HG02852 (cell line): ENCODE measurements around the gene PLAAT5.

Experiments used
- ATAC-seq: cut with Tn5 transposase; IDR thresholded peaks from one replicate; pipeline ENCODE4 v1.9.1; 2021; ENCODE audit warnings: mild to moderate bottlenecking, moderate library complexity; ENCODE audit not compliant: unreplicated experiment

PLAAT5 gene

GRCh38 chr11:63516109-63516508 lies 25.1 kb upstream of the PLAAT5 start:
- no peak for ATAC-seq

GRCh38 chr11:63512816-63513215 lies 21.8 kb upstream of the PLAAT5 start:
- no peak for ATAC-seq

DNA sequence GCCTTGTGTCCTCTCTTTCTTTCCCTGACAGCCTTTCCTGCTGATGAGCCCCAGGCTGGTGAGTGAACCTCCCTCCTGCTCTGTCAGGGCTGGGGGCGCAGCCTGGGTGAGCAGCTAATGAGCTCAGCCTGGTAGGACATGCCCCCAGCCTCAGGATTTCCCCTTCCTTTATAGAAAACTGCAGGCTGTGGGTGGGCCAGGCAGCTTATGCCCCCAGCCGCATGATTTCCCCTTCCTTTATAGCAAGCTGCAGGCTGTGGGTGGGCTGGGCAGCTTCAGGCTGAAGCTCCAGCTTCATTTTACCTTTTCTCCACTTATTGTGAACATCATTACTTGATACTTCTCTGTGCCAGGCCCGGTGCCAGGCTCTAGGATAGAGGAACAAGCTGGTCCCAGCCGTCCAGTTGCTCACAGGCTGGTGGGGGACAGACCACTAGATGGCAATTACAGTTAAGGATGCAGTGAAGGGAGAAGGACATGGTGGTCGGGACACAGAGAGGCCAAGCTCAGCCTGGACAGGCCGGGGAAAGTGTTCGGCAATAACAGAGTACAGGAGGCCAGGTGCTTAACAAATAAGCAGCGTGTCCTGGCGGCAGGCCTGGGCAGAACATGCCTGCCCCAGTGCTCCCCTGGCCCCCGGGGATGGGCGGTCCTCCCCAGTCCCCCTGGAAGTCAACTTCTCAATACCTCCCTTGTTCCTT lies 20.2 kb upstream of the PLAAT5 start:
- no peak for ATAC-seq

DNA sequence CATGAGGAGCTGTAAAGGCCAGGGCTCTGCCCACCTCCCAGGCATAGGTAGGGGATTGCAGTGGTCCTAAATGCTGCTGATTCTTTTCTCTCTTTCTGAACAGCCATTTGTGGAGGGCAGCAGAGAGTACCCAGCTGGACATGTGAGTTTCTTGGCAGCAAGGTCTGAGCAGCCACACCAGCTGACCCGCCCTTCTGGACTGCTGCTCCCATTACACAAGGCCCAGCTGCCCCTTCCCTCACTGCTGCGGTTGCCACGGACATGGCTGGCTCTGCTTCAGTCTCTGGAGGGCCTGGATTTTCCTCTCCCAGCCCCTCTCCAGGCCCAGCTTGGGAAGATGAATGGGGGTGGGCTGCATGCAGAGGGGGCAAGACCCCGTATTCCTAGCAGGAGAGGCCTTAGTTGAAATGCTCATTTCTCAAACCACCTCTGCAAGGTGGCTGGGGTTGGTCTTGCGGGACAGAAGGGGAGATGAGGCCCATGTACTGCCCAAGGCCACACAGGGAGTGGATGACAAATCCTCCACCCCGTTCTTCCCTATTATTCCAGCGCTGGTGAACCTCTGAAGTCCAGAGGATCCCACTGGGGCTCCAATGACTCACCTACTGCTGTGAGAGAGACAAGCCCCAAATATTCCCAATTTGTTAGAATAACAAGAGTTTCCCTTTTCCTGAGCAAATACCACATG lies 19.5 kb upstream of the PLAAT5 start:
- no peak for ATAC-seq

- no peak for ATAC-seq
Observed at GRCh38 chr11:63508745-63509144, 17.8 kb upstream of the PLAAT5 start.

- no peak for ATAC-seq
Observed at GRCh38 chr11:63508009-63508408, 17.0 kb upstream of the PLAAT5 start.

- ATAC-seq, result no peak
Observed at GRCh38 chr11:63507511-63507910, 16.5 kb upstream of the PLAAT5 start.

DNA sequence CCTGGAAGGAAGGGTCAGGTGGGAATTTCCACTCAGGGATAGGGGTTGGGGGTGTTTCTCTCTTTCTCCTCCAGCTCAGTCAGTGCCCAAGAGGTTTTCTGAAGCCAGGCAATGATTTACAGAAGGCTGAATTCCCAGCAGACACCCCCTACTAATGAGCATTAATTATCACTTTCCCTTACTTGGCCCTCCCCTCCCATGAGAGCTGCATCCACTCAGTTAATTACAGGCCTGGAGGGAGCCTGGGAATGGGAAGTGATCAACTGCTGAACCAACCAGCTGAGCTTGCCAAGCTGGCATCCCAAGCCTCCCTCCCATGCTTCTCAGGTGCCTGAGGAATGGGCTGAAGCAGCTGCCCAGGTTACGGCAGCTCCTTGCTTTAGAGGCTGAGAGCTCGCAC lies 15.9 kb upstream of the PLAAT5 start:
- no peak for ATAC-seq

DNA sequence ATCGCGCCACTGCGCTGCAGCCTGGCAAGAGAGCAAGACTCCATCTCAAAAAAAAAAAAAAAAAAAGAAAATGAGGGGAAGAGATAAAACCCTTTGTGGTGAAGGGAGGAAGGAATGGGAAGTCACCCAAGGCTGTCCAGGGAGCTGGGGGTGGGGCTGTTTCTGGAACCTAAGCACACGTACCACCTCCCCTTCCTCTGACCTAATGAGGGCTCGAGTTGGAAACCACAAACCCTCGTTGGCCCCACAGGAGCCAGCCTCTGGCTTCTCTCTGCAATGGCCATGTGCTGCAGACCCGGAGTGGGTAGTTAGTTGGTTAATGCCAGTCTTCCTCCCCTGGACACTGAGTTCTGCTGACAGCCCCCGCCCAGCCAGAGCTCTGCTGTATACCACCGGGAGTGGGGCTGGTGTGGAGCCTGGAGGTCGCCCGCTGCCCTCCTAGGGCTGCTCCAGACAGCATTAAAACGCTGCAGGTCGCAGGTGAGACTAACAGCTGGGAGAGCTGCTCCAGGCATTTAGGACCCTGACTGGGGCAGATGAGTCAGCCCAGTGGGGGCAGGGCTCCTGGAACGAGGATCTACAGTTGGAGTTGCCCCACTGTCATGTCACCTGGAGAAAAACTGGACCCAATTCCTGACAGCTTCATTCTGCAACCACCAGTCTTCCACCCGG lies 15.0 kb upstream of the PLAAT5 start, which contains the start of gene LGALS12:
Gene LGALS12, plus strand, starts transcription at position 228 of the 672 bp plus-strand sequence. Its CDS starts 375 bp downstream, at position 603.
- no peak for ATAC-seq

DNA sequence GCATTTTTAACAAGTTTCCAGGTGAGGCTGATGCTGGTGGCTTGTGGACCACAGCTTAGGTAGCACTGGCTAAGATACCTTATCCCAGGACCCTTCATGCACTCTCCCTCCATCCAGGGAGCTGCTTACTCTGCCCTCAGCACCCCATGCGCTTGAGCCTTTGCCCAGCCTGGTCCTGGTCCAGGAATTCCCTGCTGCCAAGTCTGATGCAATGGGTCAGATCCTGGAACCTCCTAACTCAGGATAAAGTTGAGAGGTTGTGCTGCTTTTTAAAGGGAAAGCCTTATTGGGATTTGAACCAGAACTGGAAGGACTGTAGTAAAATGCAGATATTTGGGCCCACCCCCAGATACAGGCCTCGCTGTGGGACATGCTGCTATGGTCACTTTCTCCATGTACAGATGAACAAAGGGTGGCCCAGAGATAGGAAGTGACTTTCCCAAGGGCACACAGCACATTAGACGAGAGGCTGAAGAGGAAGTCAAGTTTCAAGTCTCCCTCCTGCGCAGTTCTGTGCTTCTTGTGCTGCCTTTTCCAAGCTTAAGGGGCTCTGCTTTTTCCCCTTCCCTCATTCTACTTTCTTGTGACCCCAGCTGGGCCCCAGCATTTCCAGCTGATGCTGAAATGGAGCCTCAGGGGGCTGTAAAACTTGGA lies 14.1 kb upstream of the PLAAT5 start:
- no peak for ATAC-seq

DNA sequence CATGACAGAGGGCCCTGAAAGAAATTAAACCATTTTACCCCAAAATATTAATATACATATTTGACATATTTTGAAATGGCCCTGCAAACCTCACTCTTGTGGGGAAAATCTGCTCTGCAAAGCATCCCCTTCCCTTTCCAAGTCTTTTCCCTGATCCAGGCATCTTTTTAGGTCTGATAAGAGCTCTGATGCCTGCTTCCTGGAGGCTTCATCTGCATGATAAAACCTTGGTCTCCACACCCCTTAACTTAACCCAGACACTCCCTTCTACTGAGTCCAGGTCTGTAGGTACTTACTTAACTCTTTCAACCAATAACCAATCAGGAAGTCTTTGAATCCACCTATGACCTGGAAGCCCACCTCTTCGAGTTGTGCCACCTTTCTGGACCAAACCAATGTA lies 13.1 kb upstream of the PLAAT5 start:
- no peak for ATAC-seq

- no peak for ATAC-seq
Observed at GRCh38 chr11:63503492-63503891, 12.5 kb upstream of the PLAAT5 start.

DNA sequence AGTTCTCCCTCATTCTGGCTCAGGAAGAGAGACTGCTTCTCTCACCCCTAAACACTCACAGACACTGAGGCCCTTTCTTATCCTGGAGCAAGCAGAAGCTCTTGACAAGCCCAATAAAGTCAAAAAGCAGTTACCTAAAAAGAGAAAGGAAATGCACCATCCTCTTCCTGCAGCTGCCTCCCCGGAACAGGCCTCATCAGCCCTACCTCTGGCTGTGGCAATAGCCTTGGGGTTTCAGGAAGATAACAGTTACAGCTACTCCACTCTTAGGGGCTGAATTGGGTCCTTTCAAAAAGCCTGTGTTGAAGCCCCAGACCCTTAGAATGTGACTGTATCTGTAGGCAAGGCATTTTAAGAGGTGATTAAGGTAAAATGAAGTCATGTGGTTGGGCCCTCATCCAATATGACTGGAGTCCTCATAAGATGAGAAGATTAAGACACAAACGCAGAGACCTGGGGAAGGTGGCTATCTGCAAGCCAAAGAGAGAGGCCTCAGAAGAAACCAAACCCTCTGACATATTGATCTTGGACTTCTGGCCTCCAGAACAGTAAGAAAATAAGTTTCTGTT lies 11.4 kb upstream of the PLAAT5 start:
- no peak for ATAC-seq

DNA sequence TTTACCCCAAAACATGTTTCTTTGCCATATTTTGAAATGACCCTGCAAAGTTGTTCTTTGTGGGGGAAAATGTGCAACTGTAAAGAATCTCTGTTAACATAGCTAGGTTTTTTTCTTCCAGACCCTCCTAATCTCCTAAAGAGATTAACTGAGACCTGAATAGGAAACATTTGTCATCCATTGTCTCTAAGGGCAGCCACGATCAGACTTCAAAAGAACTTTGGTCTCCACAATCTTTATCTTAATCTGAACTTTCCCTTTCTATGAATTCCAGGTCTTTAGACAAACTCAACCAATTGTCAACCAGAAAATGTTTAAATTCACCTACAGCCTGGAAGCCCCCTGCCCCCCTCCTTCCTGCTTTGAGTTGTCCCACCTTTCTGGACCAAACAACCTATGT lies 10.3 kb upstream of the PLAAT5 start:
- no peak for ATAC-seq

DNA sequence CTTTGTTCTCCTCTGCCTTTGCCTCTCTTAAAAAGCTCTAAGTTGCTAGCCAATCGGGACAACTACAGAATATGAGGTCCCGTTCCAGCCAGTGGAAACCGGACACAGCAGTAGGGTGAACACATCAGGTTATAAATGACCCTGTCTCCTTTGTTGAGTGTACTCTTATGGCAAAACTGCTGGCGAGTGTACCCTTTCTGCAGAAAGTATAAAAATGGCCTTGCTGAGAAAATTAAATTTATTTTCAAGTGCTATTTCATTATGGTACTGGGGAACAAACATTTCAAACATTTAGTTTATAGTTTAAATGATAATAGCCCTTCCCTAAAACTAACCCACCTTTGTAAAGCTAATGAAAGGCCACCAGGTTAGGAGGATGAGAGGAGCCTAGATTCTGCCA lies 8.9 kb upstream of the PLAAT5 start:
- no peak for ATAC-seq

DNA sequence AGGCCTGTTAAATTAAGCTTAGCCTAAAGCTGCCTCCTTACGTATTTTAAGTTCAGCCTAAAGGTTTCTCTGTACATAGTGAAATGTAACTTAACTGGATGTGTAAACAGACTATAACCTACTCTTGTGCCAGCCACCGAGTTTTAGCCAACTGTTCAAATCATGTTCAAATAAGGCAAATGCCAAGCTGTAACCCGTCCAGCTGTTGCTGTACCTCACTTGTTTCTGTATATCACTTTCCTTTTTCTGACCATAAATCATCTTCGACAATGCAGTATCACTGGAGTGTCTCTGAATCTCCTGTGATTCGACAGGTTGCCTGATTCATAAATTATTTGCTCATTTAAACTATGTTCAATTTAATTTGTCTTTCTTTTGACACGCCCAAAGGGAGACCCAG lies 4.0 kb upstream of the PLAAT5 start:
- no peak for ATAC-seq

DNA sequence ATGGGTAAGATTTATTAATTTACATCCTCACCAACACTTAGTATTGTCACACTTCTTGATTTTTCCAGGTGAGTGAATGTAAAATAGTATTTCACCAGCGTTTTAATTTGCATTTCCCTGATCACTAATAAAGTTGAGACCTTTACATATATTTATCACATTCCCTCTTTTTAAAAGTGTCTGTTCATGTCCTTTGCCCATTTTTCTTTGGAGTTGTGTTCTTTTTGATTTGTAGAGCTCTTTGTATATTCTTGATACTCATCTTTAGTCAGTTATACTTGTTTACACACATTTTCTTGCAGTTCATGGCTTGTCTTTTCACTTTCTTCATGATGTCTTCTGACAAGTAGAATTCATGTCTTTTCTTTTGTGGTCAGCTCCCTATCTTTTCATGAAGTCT lies 2.2 kb upstream of the PLAAT5 start:
- ATAC-seq, result no peak

- ATAC-seq, result no peak
Observed at GRCh38 chr11:63492441-63492840, 1.5 kb upstream of the PLAAT5 start.

- ATAC-seq, result no peak
Observed at GRCh38 chr11:63491636-63492372, 837 bp upstream of the PLAAT5 start.

DNA sequence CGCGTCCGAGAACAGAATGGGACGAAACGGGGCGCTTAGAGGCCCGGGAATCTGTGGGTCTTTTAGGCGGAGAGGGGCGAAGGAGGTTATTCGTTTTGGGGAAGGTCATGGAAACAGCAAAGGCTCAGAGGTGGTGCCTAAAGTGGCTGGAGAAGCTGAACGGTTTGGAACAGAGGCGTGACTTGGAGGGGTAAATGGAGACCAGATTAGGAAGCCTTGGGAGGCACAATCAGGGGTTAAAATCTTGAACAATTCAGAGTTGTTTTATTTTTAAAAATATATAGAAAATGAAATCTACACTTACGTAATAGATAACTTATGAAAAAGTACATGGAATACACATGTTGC lies 247 bp upstream of the PLAAT5 start:
- ATAC-seq, result no peak

GRCh38 chr11:63489879-63490278 lies 1.1 kb downstream of the PLAAT5 start:
- ATAC-seq, result no peak
